H1 (cell line): Measurements from ENCODE around the gene GPSM1. TPM values are rescaled to one million over a fixed set of nuclear protein-coding genes. Genes with fewer than 3 reads are reported as not detected.

Experiments used
- CTCF ChIA-PET: fragments of 300-600 bp; sonication (Branson Sonifier 250); formaldehyde crosslinking; loops from one replicate; lab custom pipeline; 2021; ENCODE audit not compliant: partially characterized antibody; lab: Charles Lee
- POLR2A ChIA-PET: fragments of 300-600 bp; sonication (Branson Sonifier 250); formaldehyde crosslinking; loops from one replicate; lab custom pipeline; 2021; ENCODE audit warnings: inconsistent platforms; ENCODE audit not compliant: partially characterized antibody; lab: Charles Lee
- DNase-seq, 2 experiments: peaks; one replicate each; pipeline versions ENCODE4 v3.0.0 to v3.0.0-alpha.2; 2010 to 2022; ENCODE audit warnings: low spot score in 2 of 2, low read depth in 1 of 2, mixed read lengths in 1 of 2
- FAIRE-seq: peaks from 2 replicates; lab custom pipeline; 2011; peaks lifted over from hg19 to GRCh38; lab: Jason Lieb, UNC
- H2AFZ ChIP-seq: 2 replicates; pipeline ENCODE4 v1.8.1; 2012; ENCODE audit warnings: low read length, inconsistent platforms
- H2AK5ac ChIP-seq: 2 replicates; pipeline ENCODE4 v1.6.1; 2013; ENCODE audit warnings: low read depth, low read length
- H2BK120ac ChIP-seq: replicated peaks from 2 replicates; pipeline ENCODE3; 2013; ENCODE audit warnings: low read depth, low read length, inconsistent platforms
- H2BK12ac ChIP-seq: 2 replicates; pipeline ENCODE4 v1.6.1; 2013; ENCODE audit warnings: low read depth, low read length
- H2BK15ac ChIP-seq: 2 replicates; pipeline ENCODE4 v1.6.1; 2013; ENCODE audit warnings: low read length
- H2BK20ac ChIP-seq: 2 replicates; pipeline ENCODE4 v1.6.1; 2013; ENCODE audit warnings: low read length
- H2BK5ac ChIP-seq: 2 replicates; pipeline ENCODE4 v1.6.1; 2013; ENCODE audit warnings: low read depth, low read length
- H3K14ac ChIP-seq: 2 replicates; pipeline ENCODE4 v1.6.1; 2013; ENCODE audit warnings: inconsistent platforms; ENCODE audit not compliant: insufficient read length
- H3K18ac ChIP-seq: 2 replicates; pipeline ENCODE4 v1.6.1; 2013; ENCODE audit warnings: low read length; ENCODE audit errors: extremely low read depth
- H3K23ac ChIP-seq: 2 replicates; pipeline ENCODE4 v1.6.1; 2013; ENCODE audit warnings: inconsistent platforms; ENCODE audit not compliant: insufficient read length
- H3K23me2 ChIP-seq: 2 replicates; pipeline ENCODE4 v1.6.1; 2013; ENCODE audit warnings: low read depth, low read length
- H3K27ac ChIP-seq: 2 replicates; pipeline ENCODE4 v1.6.1; 2011; ENCODE audit warnings: low read depth, low read length, inconsistent platforms
- H3K27me3 ChIP-seq, 4 experiments: replicated peaks in 1 of 4; 1 replicate in 1 of 4; 2 replicates in 3 of 4; pipeline versions ENCODE4 v1.6.1 to v1.8.1; 2011 to 2013; ENCODE audit warnings: low read length in 3 of 4, mild to moderate bottlenecking in 3 of 4, inconsistent platforms in 2 of 4, mixed read lengths in 2 of 4, moderate library complexity in 1 of 4; ENCODE audit not compliant: control insufficient read depth in 3 of 4, insufficient read depth in 3 of 4; ENCODE audit errors: extremely low read depth in 1 of 4
- H3K36me3 ChIP-seq, 4 experiments: 2 replicates each; pipeline versions ENCODE4 v1.6.1 to v1.8.1; 2011 to 2013; ENCODE audit warnings: mild to moderate bottlenecking in 4 of 4, low read length in 3 of 4, moderate library complexity in 2 of 4, control low read depth in 1 of 4, inconsistent platforms in 1 of 4; ENCODE audit not compliant: insufficient read depth in 4 of 4, control insufficient read depth in 2 of 4
- H3K4ac ChIP-seq: replicated peaks from 2 replicates; pipeline ENCODE3; 2013; ENCODE audit warnings: low read length, low read depth, mixed read lengths, inconsistent platforms; ENCODE audit not compliant: insufficient read length
- H3K4me1 ChIP-seq, 4 experiments: replicated peaks in 1 of 4; 1 replicate in 1 of 4; 2 replicates in 3 of 4; pipeline versions ENCODE4 v1.6.1 to v1.8.1; 2011 to 2013; ENCODE audit warnings: low read length in 3 of 4, inconsistent platforms in 2 of 4, mixed read lengths in 1 of 4; ENCODE audit not compliant: insufficient read depth in 4 of 4, control insufficient read depth in 3 of 4
- H3K4me2 ChIP-seq, 2 experiments: 2 replicates each; pipeline versions ENCODE4 v1.6.1 to v1.8.1; 2011 to 2013; ENCODE audit warnings: low read depth in 2 of 2, low read length in 2 of 2, control low read depth in 1 of 2, inconsistent platforms in 1 of 2, mild to moderate bottlenecking in 1 of 2; ENCODE audit not compliant: insufficient read depth in 1 of 2
- H3K4me3 ChIP-seq, 4 experiments: fragments of 200-600, 300-600 bp in 1 of 4; sonication (generic), shearing (Covaris generic), sonication (Bioruptor Twin) in 1 of 4; 2 replicates each; pipeline versions ENCODE4 v1.5.1 to v1.8.1; 2011 to 2016; ENCODE audit warnings: low read length in 4 of 4, low read depth in 3 of 4, control low read depth in 2 of 4, inconsistent platforms in 2 of 4, mild to moderate bottlenecking in 2 of 4, mixed read lengths in 1 of 4, moderate library complexity in 1 of 4; ENCODE audit not compliant: insufficient read depth in 2 of 4; ENCODE audit errors: extremely low read depth in 1 of 4
- H3K56ac ChIP-seq: replicated peaks from 2 replicates; pipeline ENCODE3; 2013; ENCODE audit warnings: low read depth, mild to moderate bottlenecking, mixed read lengths, low read length, inconsistent platforms; ENCODE audit not compliant: insufficient read length
- H3K79me1 ChIP-seq: 2 replicates; pipeline ENCODE4 v1.6.1; 2013; ENCODE audit warnings: low read depth, low read length, control low read depth
- H3K79me2 ChIP-seq, 2 experiments: 2 replicates each; pipeline versions ENCODE4 v1.6.1 to v1.8.1; 2012 to 2013; ENCODE audit warnings: low read length in 2 of 2, mild to moderate bottlenecking in 2 of 2, inconsistent platforms in 1 of 2; ENCODE audit not compliant: insufficient read depth in 2 of 2, control insufficient read depth in 1 of 2
- H3K9ac ChIP-seq, 4 experiments: replicated peaks in 1 of 4; 1 replicate in 1 of 4; 2 replicates in 3 of 4; pipeline versions ENCODE4 v1.6.1 to v1.8.1; 2011 to 2013; ENCODE audit warnings: low read depth in 3 of 4, low read length in 3 of 4, control low read depth in 2 of 4, mild to moderate bottlenecking in 2 of 4, moderate library complexity in 2 of 4, inconsistent platforms in 1 of 4; ENCODE audit errors: extremely low read depth in 1 of 4
- H3K9me3 ChIP-seq, 2 experiments: 2 replicates each; pipeline versions ENCODE4 v1.6.1 to v1.8.1; 2012 to 2013; ENCODE audit warnings: mild to moderate bottlenecking in 2 of 2, moderate library complexity in 2 of 2, control low read depth in 1 of 2, inconsistent platforms in 1 of 2, low read depth in 1 of 2, low read length in 1 of 2, mixed read lengths in 1 of 2; ENCODE audit not compliant: insufficient read depth in 2 of 2
- H4K20me1 ChIP-seq, 2 experiments: replicated peaks in 1 of 2; 2 replicates each; pipeline versions ENCODE3 to v1.8.1; 2011 to 2013; ENCODE audit warnings: inconsistent platforms in 2 of 2, low read length in 2 of 2, mild to moderate bottlenecking in 1 of 2; ENCODE audit not compliant: insufficient read depth in 2 of 2, control insufficient read depth in 1 of 2
- H4K5ac ChIP-seq: 2 replicates; pipeline ENCODE4 v1.6.1; 2013; ENCODE audit warnings: low read length, low read depth, mixed read lengths, inconsistent platforms; ENCODE audit not compliant: insufficient read length
- H4K8ac ChIP-seq: 2 replicates; pipeline ENCODE4 v1.8.0; 2013; ENCODE audit warnings: mild to moderate bottlenecking, moderate library complexity, low read length, inconsistent platforms; ENCODE audit not compliant: insufficient read depth; ENCODE audit errors: extremely low read depth
- H4K91ac ChIP-seq: replicated peaks from 2 replicates; pipeline ENCODE3; 2013; ENCODE audit warnings: low read length, mixed read lengths, inconsistent platforms; ENCODE audit not compliant: insufficient read length
- EP300 ChIP-seq, 2 experiments: IDR thresholded peaks; 1 replicate in 1 of 2; 2 replicates in 1 of 2; pipeline ENCODE4 v1.6.1; 2011 to 2012; ENCODE audit warnings: low read depth in 2 of 2, low read length in 2 of 2, mild to moderate bottlenecking in 2 of 2, borderline replicate concordance in 1 of 2, inconsistent platforms in 1 of 2, moderate library complexity in 1 of 2
- RNF2 ChIP-seq: fragments of 200-900, 300-1000 bp; sonication (generic); IDR thresholded peaks from 2 replicates; pipeline ENCODE4 v1.7.1; 2016; ENCODE audit warnings: borderline replicate concordance, low read depth, mild to moderate bottlenecking, antibody characterized with exemption, low read length; ENCODE audit not compliant: poor library complexity, severe bottlenecking; ENCODE audit errors: missing control alignments
- TBP ChIP-seq: IDR thresholded peaks from 2 replicates; pipeline ENCODE4 v1.6.1; 2011; ENCODE audit warnings: low read depth, low read length, improper control_type of control experiment
- WGBS, 2 experiments: shearing (Covaris generic) in 1 of 2; methylation state at CpG; one replicate each; pipeline versions ENCODE4 v1.1.6 to v1.1.7; 2013 to 2015; ENCODE audit warnings: low lambda C conversion rate in 2 of 2, mixed read lengths in 2 of 2, inconsistent platforms in 1 of 2, low coverage in 1 of 2, missing lambda C conversion rate in 1 of 2; ENCODE audit not compliant: insufficient replicate concordance in 2 of 2, insufficient coverage in 1 of 2, insufficient read length in 1 of 2; ENCODE audit errors: extremely low coverage in 1 of 2, missing lambda C conversion rate in 1 of 2; 5-methylcytosine and 5-hydroxymethylcytosine counted together
- polyA plus RNA-seq, 7 experiments: library from polyadenylated mRNA; depleted of rRNA in 3 of 7; stranded (reverse) in 5 of 7; unstranded in 2 of 7; fragments of >200 nt in 5 of 7; fragments of 200-250 nt in 2 of 7; gene quantifications; 1 replicate in 5 of 7; 2 replicates in 1 of 7; 4 replicates in 1 of 7; pipeline versions ENCODE4 v1.2.1 to v1.2.3, GENCODE V29; 2011 to 2013; ENCODE audit warnings: missing spikeins in 2 of 7, mixed read lengths in 2 of 7
- total RNA-seq: library from RNA; stranded (reverse); fragmentation: NEBNext Ultra II Directional; extraction: Animal tissue kit (Norgen Biotek cat#: 25700); gene quantifications from 2 replicates; pipeline ENCODE4 v1.2.1, GENCODE V29; 2021

GPSM1 gene
- total and polyA plus RNA-seq, 2 of the 8 experiments (the other 6 are each of a cell fraction or from before 2014, with no cell fraction given), result 12.8 to 18.0 TPM

- Histone ChIP-seq H2AK5ac (no peak overlapping the region), H3K18ac (no peak overlapping the region; the same call in 1 of the 2 replicates), H3K9me3 (peaks cover 0 to 3% of the 10 kb centered on the region in 2 experiments; a peak in 1 of 4 replicates), H3K36me3 (peaks cover 0 to 2% (median 0%) of the 10 kb centered on the region in 4 experiments; a peak in 1 of 8 replicates), H3K27me3 (peaks cover 0 to 2% (median 0%) of the 10 kb centered on the region in 4 experiments; a peak in 2 of 7 replicates), H3K9ac (no peak overlapping the region), H2BK120ac (no peak overlapping the region), H4K8ac (no peak overlapping the region; the same call in 1 of the 2 replicates), H3K27ac (no peak overlapping the region; the same call in 1 of the 2 replicates), H3K23ac (no peak overlapping the region), H2BK12ac (no peak overlapping the region), H3K4me2 (no peak overlapping the region; a peak in 1 of 4 replicates), H3K79me1 (peaks cover 3% of the 10 kb centered on the region), H4K91ac (no peak overlapping the region), H2BK15ac (no peak overlapping the region), H4K20me1 (peaks cover 3 to 7% of the 10 kb centered on the region in 2 experiments), H3K14ac (no peak overlapping the region), H4K5ac (no peak overlapping the region), H3K4ac (no peak overlapping the region), H3K56ac (no peak overlapping the region), H2AFZ (no peak overlapping the region), H3K79me2 (no peaks in the 10 kb centered on the region), H2BK20ac (no peak overlapping the region), H3K23me2 (no peaks in the 10 kb centered on the region; the same call in 1 of the 2 replicates), H2BK5ac (no peak overlapping the region), H3K4me3 (no peak overlapping the region), H3K4me1 (peaks cover 0 to 8% (median under 1%) of the 10 kb centered on the region in 4 experiments; a peak in 3 of 7 replicates)
- TF ChIP-seq TBP, result no peak
- TF ChIP-seq EP300 (IDR thresholded peaks at IDR 0.05; ENCODE audit: borderline replicate concordance in 1 of 2, low read depth in 2 of 2, low read length in 2 of 2), result no peak
- no peak for TF ChIP-seq RNF2
- ChIA-PET POLR2A (interaction anchor here (1.0 to 15.8 kb wide), 7 partner anchors 11 to 81 kb away, joined by 4 to 137 read pairs (median 4); partner anchors contain the start of genes CARD9 and SNAPC4), CTCF (interaction anchor here (0.9 to 7.1 kb wide), 7 partner anchors 10 to 52 kb away, joined by 3 to 80 read pairs (median 7); no protein-coding TSS in a partner anchor)
- DNase-seq (no peak), FAIRE-seq (no peak)
- 95% methylated on average over 27 of the region's 31 CpGs; no CpG with 5 or more reads in 1 of the 2 experiments for WGBS, 2 experiments
Observed at GRCh38 chr9:136364942-136365774, 37.8 kb downstream of the GPSM1 start.
